ENCODE data around the gene DAAM1.

- no peak for TF ChIP-seq CTCF (IDR thresholded peaks at IDR 0.05)
- TF ChIP-seq POLR2AphosphoS5 (IDR thresholded peaks at IDR 0.05) = no peak
Observed at GRCh38 chr14:59155886-59156285, 32.6 kb upstream of the DAAM1 start.

All from upper lobe of left lung (tissue), 4 donors.